HG03135 (cell line): ENCODE measurements around the gene ANTXR1.

Experiments
- ATAC-seq: cut with Tn5 transposase; IDR thresholded peaks from one replicate; pipeline ENCODE4 v1.9.1; 2021; ENCODE audit warnings: mild to moderate bottlenecking, moderate library complexity; ENCODE audit not compliant: unreplicated experiment

The ANTXR1 gene

GRCh38 chr2:69001879-69002278, 11.1 kb upstream of the ANTXR1 start:
- no peak for ATAC-seq

- ATAC-seq, result no peak
Observed at GRCh38 chr2:69003731-69004130, 9.2 kb upstream of the ANTXR1 start.

GRCh38 chr2:69007169-69007568, 5.8 kb upstream of the ANTXR1 start:
- ATAC-seq, result no peak

DNA sequence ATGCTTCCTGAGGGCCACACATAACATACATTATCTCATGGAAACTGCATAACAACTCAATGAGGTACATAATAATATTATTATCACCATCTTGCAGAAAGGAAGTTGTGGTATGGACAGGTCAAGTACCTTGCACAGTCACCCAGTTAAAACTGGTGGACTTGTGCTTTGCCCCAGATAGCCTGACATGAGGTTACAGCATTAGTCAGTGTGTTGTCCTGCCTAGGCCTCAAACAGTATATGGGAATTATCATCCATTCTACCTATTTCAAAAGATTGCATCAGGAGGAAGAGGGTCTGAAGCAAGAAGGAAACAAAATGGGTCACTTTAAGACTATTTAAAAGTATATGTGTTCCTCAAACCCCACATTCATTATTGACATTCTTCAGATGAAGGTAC, 5.4 kb upstream of the ANTXR1 start:
- ATAC-seq, result no peak

DNA sequence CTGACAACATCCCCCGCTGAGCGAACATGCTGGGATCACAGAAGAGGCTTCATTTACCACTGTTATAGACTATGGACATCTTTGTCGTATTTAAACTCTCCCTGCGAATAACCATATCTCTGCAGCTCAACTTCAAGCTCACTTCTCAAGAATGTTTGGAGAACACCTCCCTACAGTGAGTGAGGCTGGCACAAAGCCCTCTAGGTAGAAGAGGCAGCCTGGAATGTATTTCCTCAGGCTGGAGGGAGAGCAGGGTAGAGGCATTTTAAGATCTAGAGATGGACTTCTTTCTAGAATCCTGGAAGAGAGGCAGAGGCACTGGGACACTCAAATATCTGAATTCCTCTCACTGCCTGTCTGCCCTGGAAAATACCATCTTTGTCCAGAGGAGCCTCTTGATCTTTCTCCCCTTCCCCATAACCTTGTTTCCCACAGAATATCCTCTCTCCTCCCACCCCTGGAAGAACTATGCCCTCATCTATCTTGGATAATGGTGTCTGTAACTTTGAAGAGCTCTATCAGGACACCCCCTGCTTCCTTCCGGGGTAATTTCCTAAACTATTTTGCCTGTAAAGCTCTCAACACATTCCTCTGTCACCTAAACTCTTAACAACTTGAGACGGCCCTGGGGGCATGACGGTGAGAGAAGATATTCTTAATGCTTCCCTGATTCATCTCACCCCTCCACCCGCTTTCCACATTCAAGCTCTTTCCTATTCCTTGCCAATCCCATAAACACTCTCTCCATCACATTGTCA, 2.4 kb upstream of the ANTXR1 start:
- no peak for ATAC-seq

DNA sequence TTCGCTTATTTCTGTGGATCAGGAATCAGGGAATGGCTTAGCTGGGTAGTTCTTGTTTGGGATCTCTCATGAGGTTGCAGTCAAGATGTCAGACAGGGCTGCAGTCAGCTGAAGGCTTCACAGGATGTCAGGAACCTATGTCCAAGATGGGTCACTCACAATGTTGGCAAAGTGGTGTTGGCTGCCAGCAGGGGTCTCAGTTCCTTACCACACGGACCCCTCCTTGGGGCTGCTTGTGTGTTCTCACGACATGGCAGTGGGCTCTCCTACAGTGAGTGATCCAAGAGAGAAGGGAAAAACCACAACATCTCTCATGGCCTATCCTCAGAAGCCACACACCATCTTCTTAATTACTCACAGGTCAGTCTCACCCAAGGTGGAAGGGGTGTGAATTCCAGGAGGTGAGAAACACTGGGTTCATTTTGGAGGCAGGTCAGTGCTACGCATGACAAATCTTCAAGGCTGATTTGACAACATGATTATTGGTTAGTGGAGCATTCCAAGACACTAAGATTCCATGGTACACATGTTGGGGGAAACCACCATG, 1.3 kb upstream of the ANTXR1 start:
- ATAC-seq, result no peak

DNA sequence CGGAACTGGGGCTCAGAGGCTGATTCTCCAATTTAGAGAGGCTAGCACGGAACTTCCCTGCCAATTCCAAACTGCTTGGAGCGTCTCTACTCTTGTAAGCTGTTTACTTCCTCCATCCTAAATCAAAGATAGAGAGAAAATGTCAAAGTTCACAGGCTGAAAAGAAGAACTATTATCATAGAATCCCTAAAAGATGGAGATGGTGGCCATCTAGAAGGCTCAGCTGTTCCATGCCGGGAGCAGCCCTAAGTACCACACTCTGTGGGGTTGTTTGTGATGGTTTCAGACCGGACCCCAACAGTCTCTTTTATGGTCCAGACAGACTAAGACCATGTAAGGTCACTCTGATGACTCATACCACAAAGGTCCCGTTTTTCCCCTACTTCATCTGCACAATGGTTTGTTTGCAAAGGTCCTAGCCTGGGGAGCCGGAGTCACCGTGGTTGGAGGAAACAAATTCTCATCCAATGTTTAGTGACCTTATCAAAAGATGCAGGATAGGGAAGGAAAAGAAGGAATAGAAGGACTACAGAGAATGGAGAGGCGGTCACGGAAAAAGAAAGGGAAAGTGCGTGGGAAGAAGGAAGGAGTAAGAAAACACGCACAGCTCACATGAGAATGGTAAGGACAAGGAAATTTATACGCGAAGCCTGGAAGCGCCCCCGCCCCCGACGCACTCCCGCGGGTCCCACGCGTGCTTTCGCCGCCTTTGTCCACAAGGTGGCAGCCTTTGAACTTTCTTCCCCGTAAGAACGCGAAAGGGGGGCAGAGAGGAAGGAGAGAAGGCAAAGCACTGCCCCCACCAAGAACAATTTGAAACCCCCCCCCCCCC, 453 bp upstream of the ANTXR1 start:
- ATAC-seq, result no peak

GRCh38 chr2:69013840-69014821, 1.2 kb downstream of the ANTXR1 start:
- ATAC-seq, result no peak

- ATAC-seq, result no peak
Observed at GRCh38 chr2:69017080-69017479, 4.1 kb downstream of the ANTXR1 start.

DNA sequence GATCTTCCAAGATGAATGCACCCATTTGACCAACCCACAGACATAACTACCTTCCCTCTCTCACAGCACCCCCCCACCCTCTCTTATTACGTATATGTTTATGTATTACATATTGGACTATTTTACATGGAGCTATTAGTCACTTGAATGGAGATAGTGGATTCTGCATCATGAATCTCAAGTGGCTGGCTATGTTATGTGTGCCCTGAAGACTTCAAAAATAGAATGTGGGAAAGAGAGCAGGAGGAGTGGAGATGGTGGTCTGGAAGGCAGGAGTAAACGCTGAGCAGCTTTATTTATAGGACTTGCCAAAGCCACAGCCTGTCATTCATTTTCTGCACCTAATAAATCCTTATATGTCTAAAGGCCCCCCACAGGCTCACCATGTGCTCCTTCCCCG, 4.9 kb downstream of the ANTXR1 start:
- ATAC-seq, result no peak

DNA sequence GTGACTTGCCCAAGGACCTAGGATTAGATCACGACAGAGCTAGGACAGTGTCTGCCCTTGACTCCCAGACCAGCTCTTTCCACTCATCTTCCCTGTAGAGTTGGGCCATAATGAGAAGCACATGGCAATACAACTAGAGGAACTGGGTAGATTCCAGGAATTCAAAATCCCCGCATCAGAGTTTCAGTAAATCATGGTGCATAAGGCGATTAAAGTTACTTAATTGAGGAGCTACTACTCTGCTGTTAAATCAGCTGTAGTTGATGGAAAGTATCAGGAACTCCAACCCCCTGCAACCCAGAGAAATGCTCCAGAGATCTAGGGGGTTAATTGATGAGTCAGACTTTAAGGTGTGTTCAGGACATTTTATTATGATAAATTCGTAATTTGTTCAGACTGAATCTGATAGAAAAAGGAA, 5.7 kb downstream of the ANTXR1 start:
- ATAC-seq, result no peak

DNA sequence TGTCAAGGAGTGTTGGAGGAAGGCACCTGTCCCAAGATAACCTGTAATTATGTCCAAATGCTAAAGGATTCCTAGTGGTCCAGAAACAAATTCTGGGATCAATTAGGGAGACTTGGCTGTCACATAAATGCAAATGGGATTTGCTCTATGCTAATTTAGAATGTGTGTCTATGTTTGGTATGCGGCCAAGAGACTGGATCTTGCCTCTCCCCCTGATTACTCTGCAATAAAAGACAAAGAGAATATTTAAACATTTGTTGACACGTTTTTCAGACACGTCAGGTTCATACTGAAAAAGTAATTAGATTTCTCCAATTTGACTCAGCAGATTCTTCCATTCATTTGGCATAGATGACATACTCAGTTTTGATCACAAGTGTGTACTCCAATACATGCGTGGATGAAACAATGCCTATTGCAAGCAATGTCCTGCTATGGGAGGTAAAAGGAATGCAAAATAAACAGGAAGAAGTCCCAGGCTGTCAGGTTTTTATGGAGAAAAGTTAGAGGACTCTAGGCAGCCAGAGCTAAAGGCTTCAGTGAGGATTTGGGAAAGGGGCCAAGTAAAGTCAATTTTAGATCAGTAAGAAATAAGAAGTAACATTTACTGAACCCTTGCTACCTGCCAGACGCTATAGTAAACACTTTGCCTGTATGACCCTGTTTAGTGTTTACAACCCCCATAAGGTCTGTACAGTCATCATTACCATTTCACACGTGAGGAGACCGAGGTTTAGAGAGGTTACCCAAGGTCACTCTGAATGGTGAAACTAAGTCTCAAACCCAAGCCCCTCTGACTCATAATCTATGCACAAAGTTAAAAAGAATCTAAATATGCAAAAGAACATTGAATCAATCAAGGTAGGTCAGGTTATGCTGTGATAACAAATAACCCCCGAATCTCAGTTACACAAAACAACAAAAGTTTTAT, 7.8 kb downstream of the ANTXR1 start:
- ATAC-seq, result no peak

- ATAC-seq, result no peak
Observed at GRCh38 chr2:69021727-69022126, 8.7 kb downstream of the ANTXR1 start.

DNA sequence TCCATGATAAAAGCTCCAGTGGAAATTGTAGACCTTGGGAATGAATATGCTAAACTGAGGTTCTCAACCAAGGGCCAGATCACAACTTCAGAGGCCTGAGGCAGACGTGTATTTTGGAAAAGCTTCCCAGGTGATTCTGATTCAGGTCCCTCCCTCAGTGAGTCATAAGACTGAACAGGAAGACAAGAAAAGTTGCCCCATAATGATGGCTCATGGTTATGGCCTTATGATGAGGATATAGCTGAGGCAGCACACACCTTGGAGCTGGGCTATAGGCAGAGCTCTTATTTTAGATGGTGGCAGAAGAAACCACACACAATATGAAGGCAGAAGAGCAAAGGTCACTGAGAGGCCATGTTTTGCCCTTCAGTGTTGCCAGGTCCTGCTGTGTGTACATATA, 9.6 kb downstream of the ANTXR1 start:
- ATAC-seq, result no peak

DNA sequence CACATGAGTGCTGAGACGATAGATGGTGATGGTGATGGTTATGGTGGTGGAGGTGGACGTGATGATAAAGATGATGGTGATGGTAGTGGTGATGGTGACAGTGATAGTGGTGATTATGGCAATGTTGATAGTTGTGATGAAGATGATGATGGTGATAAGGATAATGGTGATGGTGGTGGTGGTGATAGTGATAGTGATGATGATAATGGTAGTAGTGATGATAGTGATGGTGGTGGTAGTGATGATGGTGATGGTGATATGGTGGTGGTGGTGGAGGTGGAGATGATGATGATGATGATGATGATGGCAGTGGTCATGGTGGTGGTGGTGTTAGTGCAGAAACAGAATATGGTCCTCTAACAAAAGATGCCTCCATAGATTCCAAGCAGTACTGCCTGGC, 10.3 kb downstream of the ANTXR1 start:
- no peak for ATAC-seq

DNA sequence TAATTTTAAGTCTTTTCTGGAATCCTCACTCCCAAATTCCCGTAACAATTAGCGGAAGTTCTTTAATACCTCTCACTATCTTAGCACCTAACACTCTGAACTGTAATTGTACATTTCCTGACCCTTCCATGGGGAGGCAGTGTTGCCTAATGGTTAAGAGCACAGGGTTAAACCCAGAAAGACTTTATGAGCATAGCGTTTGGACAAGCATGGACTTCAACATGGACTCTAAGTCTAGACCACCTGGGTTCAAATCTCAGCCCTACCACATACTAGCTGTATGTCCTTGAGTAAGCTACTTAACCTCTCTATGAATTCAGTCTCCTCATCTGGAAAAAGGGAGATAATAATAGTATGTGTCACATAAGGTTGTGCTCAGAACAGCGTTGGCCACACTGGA, 13.0 kb downstream of the ANTXR1 start:
- no peak for ATAC-seq

DNA sequence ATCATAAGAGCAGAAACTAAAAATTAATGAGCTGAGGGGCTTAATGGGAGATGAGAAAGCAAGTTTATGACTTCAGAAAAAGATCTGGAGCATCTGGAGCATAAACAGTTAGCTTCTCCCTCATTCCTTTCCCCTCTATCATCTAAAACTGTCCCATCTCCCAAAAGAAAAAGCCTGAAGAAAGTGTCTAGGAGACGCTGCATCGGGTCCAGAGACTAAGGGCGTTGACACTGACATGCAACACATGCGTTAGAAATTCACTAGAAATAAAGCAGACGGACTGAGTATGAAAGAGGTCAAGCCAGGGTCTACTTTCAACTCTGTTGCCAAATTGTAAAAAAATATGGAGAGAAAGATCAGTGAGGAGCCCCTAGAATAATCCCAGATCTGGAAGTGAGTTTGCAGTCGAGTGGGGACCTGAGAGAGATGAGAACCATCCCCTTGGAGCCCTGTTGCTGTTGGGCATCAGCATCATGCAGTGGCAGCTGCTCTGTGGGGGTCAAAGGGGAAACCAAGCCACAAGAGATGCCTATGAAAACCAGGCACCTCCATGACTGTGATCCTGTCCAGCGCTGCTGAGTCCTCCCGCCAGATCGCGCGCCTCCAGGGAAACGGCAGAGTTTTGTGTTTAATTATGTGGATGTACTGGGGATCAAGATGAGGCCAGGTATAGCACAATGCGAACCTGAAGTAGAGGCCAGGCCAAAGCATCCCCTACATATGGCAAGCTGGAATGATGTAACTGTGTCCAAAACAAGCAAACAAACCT, 13.9 kb downstream of the ANTXR1 start:
- ATAC-seq, result no peak

DNA sequence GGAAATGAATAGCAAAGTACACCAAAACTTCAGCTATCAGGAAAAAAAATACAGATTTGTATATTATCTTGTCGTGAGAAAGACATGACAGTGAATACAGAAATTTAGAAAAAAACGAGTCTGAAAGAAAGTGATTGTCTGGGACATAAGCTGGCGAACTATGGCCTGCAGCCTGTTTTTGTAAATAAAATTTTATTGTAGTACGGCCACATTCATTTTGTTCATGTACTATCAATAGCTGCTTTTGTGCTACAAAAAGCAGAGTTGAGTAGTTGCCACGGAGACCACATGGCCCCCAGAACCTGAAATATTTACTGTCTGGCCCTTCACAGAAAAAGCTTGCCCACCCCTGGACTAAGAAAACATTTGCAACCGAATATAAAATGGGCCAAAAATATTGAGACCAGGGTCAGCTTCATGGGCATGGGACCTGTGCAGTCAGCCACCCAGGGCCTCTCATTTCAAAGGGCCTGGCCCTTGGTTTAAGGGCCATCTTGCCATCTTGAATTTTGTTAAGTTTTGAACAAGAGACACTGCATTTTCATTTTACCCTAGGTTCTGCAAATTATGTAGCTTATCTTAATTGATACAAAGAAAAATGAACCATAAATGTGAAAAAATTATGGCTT, 17.9 kb downstream of the ANTXR1 start:
- no peak for ATAC-seq

DNA sequence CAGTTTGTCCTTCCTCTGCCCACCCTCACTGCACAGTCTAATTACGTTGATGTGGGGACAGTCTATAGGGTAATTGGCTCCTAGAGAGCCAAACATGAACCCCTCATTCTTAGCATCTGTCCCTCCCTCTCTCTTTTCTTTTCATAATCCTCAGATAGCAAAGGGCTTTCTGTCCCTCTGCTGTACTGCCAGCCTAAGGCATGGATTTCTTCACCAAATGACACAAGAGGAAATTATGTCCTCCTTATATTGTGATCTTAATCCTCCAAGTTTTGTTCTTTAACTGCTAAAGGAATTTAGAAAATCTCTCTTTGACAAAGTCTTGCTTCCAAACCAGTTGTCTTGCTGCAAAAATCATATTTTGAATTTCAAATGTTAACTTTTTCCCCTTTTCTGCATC, 18.5 kb downstream of the ANTXR1 start:
- no peak for ATAC-seq
